Measurements from ENCODE around the gene RIN3. TPM values are rescaled to one million over a fixed set of nuclear protein-coding genes. Genes with fewer than 3 reads are reported as not detected.

Gene RIN3
- total RNA-seq, 4 donors from 2014 or later, result 2.1 to 10.4 (median 7.2) TPM

DNA sequence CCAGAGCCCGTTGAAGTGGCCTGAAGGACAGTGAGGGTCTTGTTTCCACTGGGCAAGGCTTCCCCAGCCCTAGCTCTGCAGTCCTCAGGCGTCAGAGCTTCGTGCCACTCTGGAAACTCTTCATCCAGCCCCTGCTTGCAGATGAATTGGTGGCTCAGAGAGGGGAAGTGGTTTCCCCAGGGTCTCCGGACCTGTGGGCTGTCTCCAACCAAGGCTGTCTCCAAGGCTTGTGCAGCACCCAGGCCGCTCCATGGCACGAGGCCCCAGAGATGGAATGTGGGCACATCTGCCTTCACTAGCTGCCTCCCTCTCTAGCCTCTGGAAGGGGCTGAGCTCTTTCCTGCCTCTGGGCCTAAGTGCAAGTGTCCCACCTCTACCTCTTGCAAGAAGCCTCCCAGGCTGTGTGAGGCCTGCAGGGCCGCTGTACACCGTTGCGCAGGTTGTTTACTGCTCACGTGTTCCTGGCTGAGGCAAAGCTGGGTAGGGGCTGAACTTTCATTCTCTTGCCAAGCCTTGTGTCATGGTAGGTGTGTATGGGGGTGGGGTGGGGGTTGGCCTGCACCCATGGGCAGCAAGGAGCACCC lies 11.1 kb downstream of the RIN3 start:
- 71% methylated on average over 6 of the region's 10 CpGs for WGBS
- no peak overlapping the region for H3K27ac ChIP-seq
- DNase-seq (ENCODE audit: low spot score in 2 of 2), result no peak

DNA sequence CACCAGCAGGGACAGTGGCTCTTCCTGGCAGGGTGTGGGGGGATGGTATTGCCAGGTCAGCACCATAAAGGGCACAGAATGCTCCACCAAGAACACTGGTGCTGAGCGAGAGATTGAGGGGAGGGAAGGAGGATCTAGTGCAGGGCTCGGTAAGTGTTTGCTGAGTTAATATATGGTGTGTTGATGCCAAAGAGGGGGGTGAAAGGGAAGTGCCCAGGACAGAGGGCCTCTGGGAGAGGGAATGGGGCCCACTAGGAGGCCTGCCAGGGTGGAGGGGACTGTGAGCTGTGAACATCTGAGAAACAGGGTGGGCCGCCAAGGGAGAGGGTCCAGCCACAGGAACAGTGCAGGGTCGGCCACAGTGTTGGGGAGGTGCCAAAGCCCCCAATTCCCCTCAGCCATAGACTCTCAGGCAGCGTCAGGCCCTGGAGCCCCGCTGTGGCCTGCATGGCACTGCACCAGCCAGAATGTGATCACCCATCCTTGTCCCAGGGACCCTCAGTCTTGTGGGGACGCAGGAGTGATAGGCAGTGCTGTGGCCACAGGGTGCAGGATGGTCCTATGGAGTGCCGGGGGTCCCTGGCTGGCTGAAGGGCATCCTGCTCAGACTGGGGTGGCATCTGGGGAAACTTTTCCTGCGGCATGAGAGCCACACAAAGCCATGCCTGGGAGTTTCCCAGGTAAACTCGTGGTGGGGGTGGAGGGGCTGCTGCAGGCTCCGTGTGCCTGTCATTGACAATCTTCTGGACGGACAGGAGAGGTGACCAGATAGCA lies 11.9 kb downstream of the RIN3 start:
- 78% methylated on average over 8 of the region's 12 CpGs for WGBS
- Histone ChIP-seq H3K9me3 (no peaks in the 10 kb centered on the region), H3K4me1 (peaks cover 7% of the 10 kb centered on the region), H3K27ac (no peak overlapping the region), H3K27me3 (no peaks in the 10 kb centered on the region), H3K36me3 (no peaks in the 10 kb centered on the region), H3K4me3 (no peak overlapping the region)
- TF ChIP-seq, protein P1, sequence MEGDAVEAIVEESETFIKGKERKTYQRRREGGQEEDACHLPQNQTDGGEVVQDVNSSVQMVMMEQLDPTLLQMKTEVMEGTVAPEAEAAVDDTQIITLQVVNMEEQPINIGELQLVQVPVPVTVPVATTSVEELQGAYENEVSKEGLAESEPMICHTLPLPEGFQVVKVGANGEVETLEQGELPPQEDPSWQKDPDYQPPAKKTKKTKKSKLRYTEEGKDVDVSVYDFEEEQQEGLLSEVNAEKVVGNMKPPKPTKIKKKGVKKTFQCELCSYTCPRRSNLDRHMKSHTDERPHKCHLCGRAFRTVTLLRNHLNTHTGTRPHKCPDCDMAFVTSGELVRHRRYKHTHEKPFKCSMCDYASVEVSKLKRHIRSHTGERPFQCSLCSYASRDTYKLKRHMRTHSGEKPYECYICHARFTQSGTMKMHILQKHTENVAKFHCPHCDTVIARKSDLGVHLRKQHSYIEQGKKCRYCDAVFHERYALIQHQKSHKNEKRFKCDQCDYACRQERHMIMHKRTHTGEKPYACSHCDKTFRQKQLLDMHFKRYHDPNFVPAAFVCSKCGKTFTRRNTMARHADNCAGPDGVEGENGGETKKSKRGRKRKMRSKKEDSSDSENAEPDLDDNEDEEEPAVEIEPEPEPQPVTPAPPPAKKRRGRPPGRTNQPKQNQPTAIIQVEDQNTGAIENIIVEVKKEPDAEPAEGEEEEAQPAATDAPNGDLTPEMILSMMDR (IDR thresholded peaks at IDR 0.05), result no peak
- TF ChIP-seq EP300 (IDR thresholded peaks at IDR 0.05) (no peak), POLR2AphosphoS5 (IDR thresholded peaks at IDR 0.05) (no peak), POLR2A (IDR thresholded peaks at IDR 0.05) (no peak)
- DNase-seq (ENCODE audit: low spot score in 2 of 2), result no peak

More for the DNA sequence above, 11.1 kb downstream of the RIN3 start:
- no peaks in the 10 kb centered on the region for H3K36me3 ChIP-seq
- H3K4me3 ChIP-seq, result no peak overlapping the region
- no peaks in the 10 kb centered on the region for H3K27me3 ChIP-seq
- no peaks in the 10 kb centered on the region for H3K9me3 ChIP-seq
- TF ChIP-seq POLR2AphosphoS5 (IDR thresholded peaks at IDR 0.05) (no peak), POLR2A (IDR thresholded peaks at IDR 0.05) (no peak), EP300 (IDR thresholded peaks at IDR 0.05) (no peak)
- TF ChIP-seq, protein P1 (IDR thresholded peaks at IDR 0.05), result no peak
- peaks cover 7% of the 10 kb centered on the region for H3K4me1 ChIP-seq

DNA sequence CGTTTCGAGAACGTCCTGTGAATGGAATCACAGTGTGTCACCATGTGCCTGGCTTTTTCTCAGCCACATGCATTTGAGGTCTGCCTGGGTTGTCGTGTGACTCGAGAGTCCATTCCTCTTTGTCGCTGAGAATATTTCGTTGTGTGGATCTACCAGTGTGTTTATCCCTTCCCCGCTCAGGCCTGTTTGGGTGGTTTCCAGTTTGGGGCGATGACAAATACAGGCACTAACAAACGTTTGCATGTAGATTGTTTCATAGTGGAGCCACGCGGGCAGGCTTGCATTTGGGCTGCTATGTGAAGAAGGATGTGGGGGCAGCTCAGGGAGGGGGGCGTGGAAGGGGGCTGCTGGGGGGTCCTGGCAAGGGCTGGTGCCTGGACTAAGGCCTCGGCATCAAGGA lies 14.1 kb downstream of the RIN3 start:
- Histone ChIP-seq H3K9me3 (no peaks in the 10 kb centered on the region), H3K27me3 (no peaks in the 10 kb centered on the region), H3K27ac (no peak overlapping the region), H3K36me3 (no peaks in the 10 kb centered on the region), H3K4me3 (no peak overlapping the region), H3K4me1 (peaks cover 8% of the 10 kb centered on the region)
- no peak for TF ChIP-seq EP300 (IDR thresholded peaks at IDR 0.05)
- no peak for TF ChIP-seq POLR2A (IDR thresholded peaks at IDR 0.05)
- TF ChIP-seq, protein P1 (IDR thresholded peaks at IDR 0.05), result no peak
- no peak for TF ChIP-seq POLR2AphosphoS5 (IDR thresholded peaks at IDR 0.05)
- DNase-seq (ENCODE audit: low spot score in 2 of 2), result no peak
- 79% methylated on average over 14 of the region's 14 CpGs for WGBS

DNA sequence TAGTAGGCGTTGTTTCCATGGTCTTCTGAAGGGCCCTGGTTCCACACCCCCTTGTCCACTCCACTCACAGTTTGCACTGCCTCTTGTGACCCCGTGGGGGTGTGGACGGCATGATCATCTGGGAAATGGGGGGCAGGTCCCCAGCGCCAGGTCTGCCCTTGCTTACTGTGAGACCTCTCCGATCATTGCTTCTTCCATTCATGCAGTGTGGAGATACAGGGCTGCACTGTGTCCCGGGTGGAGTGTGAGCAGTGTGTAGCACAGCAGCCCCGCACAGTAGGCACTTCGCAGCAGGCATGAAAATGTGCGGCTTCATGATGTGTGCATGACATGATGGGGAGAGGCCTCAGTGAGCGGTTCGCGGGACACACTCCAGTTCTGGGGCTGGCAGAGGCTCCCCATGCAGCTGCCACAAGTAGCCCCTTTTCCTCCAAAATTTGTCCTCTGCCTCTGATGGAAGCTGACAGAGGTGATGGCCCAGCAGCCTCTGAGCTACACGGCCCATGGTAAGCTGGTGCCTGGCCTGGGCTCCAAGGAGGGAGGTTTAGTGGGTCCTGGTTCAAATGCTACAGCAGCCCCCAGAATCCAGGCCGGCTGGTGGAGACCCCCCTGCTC lies 15.0 kb downstream of the RIN3 start:
- no peaks in the 10 kb centered on the region for H3K27me3 ChIP-seq
- no peaks in the 10 kb centered on the region for H3K9me3 ChIP-seq
- H3K4me1 ChIP-seq, result peaks cover 13% of the 10 kb centered on the region
- WGBS, result 99% methylated on average over 12 of the region's 14 CpGs
- H3K36me3 ChIP-seq, result no peaks in the 10 kb centered on the region
- DNase-seq (ENCODE audit: low spot score in 2 of 2), result no peak
- no peak overlapping the region for H3K4me3 ChIP-seq
- TF ChIP-seq POLR2AphosphoS5 (IDR thresholded peaks at IDR 0.05), result no peak
- no peak for TF ChIP-seq POLR2A (IDR thresholded peaks at IDR 0.05)
- no peak for TF ChIP-seq EP300 (IDR thresholded peaks at IDR 0.05)
- TF ChIP-seq, protein P1 (IDR thresholded peaks at IDR 0.05), result no peak
- H3K27ac ChIP-seq, result no peak overlapping the region

DNA sequence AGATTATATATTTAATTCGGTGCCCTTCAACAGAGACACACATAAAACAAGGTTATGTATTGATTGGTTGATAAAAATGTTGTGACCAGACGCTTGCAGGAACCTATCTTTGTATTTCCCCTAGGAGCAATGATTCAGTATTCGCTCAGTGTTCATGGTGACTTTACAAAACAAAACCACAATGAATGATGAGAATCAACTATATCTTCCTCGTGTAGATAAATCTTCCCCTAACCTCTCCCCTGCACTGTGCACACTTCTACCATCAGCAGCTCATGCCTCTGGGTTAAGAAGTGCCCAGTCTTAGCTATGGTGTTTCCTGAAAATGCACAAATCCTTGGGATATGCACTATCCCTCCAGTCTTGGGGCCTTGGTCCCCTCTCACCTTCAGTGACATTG lies 16.3 kb downstream of the RIN3 start:
- WGBS, result 78% methylated on average over 4 of the region's 4 CpGs
- DNase-seq (ENCODE audit: low spot score in 2 of 2), result no peak
- Histone ChIP-seq H3K9me3 (no peaks in the 10 kb centered on the region), H3K27ac (no peak overlapping the region), H3K27me3 (no peaks in the 10 kb centered on the region), H3K36me3 (no peaks in the 10 kb centered on the region), H3K4me3 (no peak overlapping the region), H3K4me1 (peaks cover 10% of the 10 kb centered on the region)
- TF ChIP-seq, protein P1 (IDR thresholded peaks at IDR 0.05), result no peak
- TF ChIP-seq EP300 (IDR thresholded peaks at IDR 0.05) (no peak), POLR2A (IDR thresholded peaks at IDR 0.05) (no peak), POLR2AphosphoS5 (IDR thresholded peaks at IDR 0.05) (no peak)

Measured in suprapubic skin (tissue), 4 donors.